Activated naive CD8-positive, alpha-beta T cell treated with anti-CD3 and anti-CD28 coated beads, Interleukin-2, amount 10 ng/mL, durations not matched to agents 7 days and 5 days (primary cell): ENCODE results near the gene MIPOL1. TPM values are rescaled to one million over a fixed set of nuclear protein-coding genes. Genes with fewer than 3 reads are reported as not detected.
"Not testable (repeated sequence)": the region's sequence is repeated elsewhere in the genome, so short reads cannot be mapped to it uniquely, and the experiment has no call there.

Source experiments
- ATAC-seq: fragments of 150-1000 bp; cut with Tn5 transposase; one replicate; pipeline ENCODE4 v1.10.0; 2021; ENCODE audit warnings: low read depth, moderate library complexity
- POLR2A ChIA-PET: fragments of 350-600 bp; sonication (Branson Sonifier 250); formaldehyde crosslinking; loops from one replicate; lab custom pipeline; 2021; ENCODE audit warnings: antibody characterized with exemption; lab: Charles Lee
- DNase-seq: peaks from one replicate; pipeline ENCODE4 v3.0.0; 2021
- H3K27ac Mint-ChIP-seq: one replicate; pipeline ENCODE4 v1.8.0; 2022; ENCODE audit warnings: mild to moderate bottlenecking, mixed read lengths
- H3K27me3 Mint-ChIP-seq: one replicate; pipeline ENCODE4 v1.8.0; 2022; ENCODE audit warnings: mild to moderate bottlenecking, moderate library complexity, mixed read lengths
- H3K36me3 Mint-ChIP-seq: one replicate; pipeline ENCODE4 v1.8.0; 2021; ENCODE audit warnings: mild to moderate bottlenecking, mixed read lengths
- H3K4me1 Mint-ChIP-seq: one replicate; pipeline ENCODE4 v1.8.0; 2021; ENCODE audit warnings: mixed read lengths
- H3K4me3 Mint-ChIP-seq: one replicate; pipeline ENCODE4 v1.8.0; 2022; ENCODE audit warnings: mild to moderate bottlenecking, moderate library complexity, mixed read lengths
- H3K9me3 Mint-ChIP-seq: one replicate; pipeline ENCODE4 v1.8.0; 2021; ENCODE audit warnings: mixed read lengths
- total RNA-seq, 2 experiments: library from RNA; stranded (reverse); gene quantifications; one replicate each; pipeline ENCODE4 v1.2.3, GENCODE V29; 2021

The MIPOL1 gene
- total RNA-seq, 2 experiments from 2014 or later, result not detected

DNA sequence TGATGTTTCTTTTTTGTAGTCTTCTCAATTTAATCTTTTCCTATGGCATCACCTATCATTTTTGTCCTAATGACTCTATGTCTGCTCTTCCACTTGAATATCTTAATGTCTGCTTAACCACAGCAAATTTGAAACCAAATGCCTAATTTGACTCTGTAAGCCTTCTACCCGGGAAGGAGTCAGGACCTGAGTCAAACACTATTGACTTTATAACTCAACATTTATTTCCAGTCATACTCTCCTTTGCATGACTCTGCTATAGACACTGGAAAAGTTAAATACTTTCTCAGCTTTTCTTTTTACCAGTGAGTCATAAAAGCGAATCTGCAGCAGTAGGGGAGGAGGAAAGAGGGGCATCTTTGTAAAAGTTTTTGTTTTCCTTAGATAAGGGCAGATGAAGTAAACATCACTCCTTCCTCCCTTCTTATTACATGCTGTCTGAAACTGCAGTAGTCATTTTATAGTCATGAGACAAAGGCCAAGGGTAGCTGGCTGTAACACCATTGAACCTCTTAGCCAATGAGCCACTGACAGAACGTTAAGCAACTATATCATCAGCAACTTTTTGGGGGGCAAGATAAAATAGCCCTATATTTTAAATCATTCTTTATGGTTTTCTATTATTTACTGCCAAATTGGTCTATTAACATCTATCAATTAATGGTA is 179.3 kb downstream of the MIPOL1 start:
- no peaks in the 10 kb centered on the region for H3K36me3 Mint-ChIP-seq
- H3K9me3 Mint-ChIP-seq, result peaks cover 3% of the 10 kb centered on the region
- no peaks in the 10 kb centered on the region for H3K4me1 Mint-ChIP-seq
- no peak overlapping the region for H3K4me3 Mint-ChIP-seq
- POLR2A ChIA-PET, result no interaction called here
- no peak for ATAC-seq
- H3K27ac Mint-ChIP-seq, result no peak overlapping the region
- DNase-seq, result no peak
- no peaks in the 10 kb centered on the region for H3K27me3 Mint-ChIP-seq

DNA sequence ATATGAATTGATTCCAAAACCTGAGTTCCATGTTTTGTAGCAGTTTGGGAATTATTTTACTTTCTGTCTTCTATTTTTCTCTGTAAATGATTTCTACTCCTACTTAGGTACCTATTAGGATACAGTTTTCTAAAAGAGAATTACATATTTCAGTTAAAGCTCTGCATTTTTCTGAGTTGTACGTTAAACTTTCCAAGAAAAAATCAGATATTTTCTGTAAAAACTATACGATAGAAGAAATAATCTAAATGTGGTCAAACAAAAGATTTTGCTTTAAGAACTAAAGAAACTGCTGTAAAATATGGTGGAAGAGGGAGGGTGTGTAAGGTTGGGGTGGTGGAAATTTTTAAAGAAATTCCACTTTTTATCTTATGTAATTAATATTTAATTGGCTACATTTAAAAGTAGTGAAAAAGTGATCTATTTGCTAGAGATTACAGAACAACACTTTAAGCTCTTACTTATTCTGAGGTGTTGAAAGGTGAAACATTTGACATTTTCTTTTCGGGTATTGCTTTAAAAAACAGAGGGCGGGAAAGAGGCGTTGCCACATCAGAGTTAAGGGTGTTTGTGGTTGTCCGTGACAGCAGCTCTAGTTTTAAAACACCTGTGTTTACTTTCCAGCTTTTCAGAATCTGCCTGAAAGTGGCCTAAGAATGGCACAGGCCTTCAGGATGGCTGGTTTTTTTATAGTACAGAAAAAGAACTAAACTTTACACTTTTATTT is 187.3 kb downstream of the MIPOL1 start:
- H3K27me3 Mint-ChIP-seq, result no peaks in the 10 kb centered on the region
- H3K9me3 Mint-ChIP-seq, result peaks cover 3% of the 10 kb centered on the region
- no peak overlapping the region for H3K4me3 Mint-ChIP-seq
- no peaks in the 10 kb centered on the region for H3K4me1 Mint-ChIP-seq
- POLR2A ChIA-PET, result no interaction called here
- no peaks in the 10 kb centered on the region for H3K36me3 Mint-ChIP-seq
- DNase-seq (no peak), ATAC-seq (no peak)
- H3K27ac Mint-ChIP-seq, result no peak overlapping the region

DNA sequence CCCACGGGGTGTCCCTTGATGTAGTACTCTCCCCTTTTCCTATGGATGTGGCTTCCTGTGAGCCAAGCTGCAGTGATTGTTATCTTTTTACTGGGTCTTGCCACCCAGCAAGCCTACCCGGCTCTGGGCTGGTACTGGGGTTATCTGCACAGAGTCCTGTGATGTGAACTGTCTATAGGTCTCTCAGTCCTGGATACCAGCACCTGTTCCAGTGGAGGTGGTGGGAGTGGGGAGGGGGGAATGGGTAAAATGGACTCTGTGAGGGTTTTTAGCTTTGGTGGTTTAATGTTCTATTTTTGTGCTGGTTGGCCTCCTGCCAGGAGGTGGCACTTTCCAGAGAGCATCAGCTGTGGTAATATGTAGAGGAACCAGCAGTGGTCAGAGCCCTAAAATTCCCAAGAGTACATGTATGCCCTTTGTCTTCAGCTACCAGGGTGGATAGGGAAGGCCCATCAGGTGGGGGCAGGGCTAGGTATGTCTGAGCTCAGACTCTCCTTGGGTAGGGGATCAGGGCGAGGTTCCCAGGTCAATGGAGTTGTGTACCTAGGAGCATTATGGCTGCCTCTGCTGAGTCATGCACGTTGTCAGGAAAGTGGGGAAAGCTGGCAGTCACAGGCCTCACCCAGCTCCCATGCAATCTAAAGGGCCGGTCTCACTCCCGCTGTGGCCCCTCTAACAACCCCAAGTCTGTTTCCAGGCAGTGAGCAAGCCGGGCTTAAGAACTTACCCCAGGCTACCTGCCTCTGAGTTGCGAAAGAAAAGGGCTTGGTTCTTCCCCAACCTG is 199.6 kb downstream of the MIPOL1 start:
- H3K9me3 Mint-ChIP-seq, H3K27me3 Mint-ChIP-seq, POLR2A ChIA-PET: not testable (repeated sequence)

DNA sequence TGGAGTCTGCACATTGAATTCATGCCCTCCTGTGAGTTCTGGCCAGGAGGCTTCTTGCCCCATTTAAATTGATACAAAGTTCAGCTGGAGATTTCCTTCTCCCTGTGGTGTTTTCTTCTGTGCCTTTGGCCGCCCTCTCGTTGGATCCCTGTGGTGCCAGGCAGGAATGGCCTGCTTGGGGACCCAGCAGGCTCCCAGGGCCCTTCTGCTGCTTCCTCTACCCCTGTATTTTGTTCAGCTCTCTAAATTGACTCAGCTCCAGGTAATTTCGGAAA is 200.1 kb downstream of the MIPOL1 start:
- DNase-seq, result no peak
- no peaks in the 10 kb centered on the region for H3K36me3 Mint-ChIP-seq
- no peak overlapping the region for H3K4me3 Mint-ChIP-seq
- no peak overlapping the region for H3K27ac Mint-ChIP-seq
- ATAC-seq, result no peak
- POLR2A ChIA-PET, result no interaction called here
- H3K9me3 Mint-ChIP-seq, result peaks cover 9% of the 10 kb centered on the region
- H3K4me1 Mint-ChIP-seq, result no peaks in the 10 kb centered on the region
- no peaks in the 10 kb centered on the region for H3K27me3 Mint-ChIP-seq

More for the DNA sequence above, 199.6 kb downstream of the MIPOL1 start:
- not testable (repeated sequence) for H3K27ac Mint-ChIP-seq, ATAC-seq, H3K4me3 Mint-ChIP-seq, H3K36me3 Mint-ChIP-seq, H3K4me1 Mint-ChIP-seq, DNase-seq

DNA sequence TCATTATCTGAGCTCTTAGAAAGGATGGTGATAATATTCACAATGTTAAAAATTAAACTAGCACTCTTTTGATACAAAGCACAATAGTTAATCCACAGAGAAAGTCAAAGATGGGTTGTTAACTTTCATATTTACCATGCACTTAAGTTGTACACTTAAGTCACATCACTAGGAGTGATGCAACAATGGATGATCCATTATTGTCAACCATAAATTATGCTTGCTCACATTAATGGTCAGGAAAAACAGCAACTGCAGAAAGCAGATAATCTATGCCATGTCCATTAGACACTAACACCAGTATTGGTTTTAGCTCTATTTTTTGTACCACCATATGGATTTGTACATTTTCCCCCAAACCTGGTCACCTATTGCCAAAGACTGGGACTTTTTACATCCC is 201.8 kb downstream of the MIPOL1 start:
- no peak overlapping the region for H3K27ac Mint-ChIP-seq
- H3K36me3 Mint-ChIP-seq, result no peaks in the 10 kb centered on the region
- POLR2A ChIA-PET, result no interaction called here
- ATAC-seq, result no peak
- H3K9me3 Mint-ChIP-seq, result peaks cover 5% of the 10 kb centered on the region
- DNase-seq, result no peak
- H3K4me1 Mint-ChIP-seq, result no peaks in the 10 kb centered on the region
- H3K4me3 Mint-ChIP-seq, result no peak overlapping the region
- H3K27me3 Mint-ChIP-seq, result no peaks in the 10 kb centered on the region

DNA sequence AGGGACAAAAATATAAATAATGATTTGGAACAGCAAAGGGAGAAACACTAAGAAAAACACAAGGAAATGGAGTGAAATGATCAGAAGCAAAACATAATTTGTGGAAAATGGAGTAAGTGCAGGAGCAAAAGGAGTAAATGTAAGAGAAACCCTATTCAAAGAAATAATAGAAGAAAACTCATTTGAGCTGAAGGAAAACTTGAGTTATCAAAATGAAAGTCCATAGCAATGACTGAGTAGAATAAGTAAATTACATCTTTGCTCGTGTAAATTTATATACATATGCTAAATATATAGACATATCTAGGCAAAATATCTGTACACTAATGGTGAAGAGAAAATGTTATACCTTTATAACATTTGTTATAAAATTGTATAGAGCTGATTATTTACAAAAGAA is 203.4 kb downstream of the MIPOL1 start:
- no peak overlapping the region for H3K27ac Mint-ChIP-seq
- POLR2A ChIA-PET, result no interaction called here

DNA sequence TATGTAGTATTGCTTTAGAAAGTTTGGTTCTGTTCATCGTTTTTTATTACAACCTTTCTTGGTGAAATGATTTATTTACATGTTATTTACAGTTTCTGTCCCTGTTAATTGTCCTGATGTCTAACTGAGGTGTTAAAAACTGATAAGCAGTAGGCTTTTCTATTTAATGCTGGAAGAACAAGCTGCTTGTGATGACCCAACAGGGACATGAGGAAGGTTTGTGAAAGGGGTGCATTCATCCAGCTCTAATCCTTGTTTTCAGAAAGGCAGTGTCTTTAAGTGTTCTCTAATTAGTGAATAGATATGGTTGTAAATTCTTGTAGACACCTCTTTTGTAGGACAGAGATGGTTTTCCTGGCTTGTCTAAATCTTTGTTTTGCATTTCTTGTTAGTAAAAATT is 205.9 kb downstream of the MIPOL1 start:
- DNase-seq, result no peak
- Mint-ChIP-seq H3K27ac (no peak overlapping the region), H3K4me3 (no peak overlapping the region), H3K9me3 (no peaks in the 10 kb centered on the region), H3K4me1 (no peaks in the 10 kb centered on the region), H3K27me3 (no peaks in the 10 kb centered on the region), H3K36me3 (no peaks in the 10 kb centered on the region)
- POLR2A ChIA-PET, result no interaction called here
- no peak for ATAC-seq

More for the DNA sequence above, 203.4 kb downstream of the MIPOL1 start:
- H3K27me3 Mint-ChIP-seq, result no peaks in the 10 kb centered on the region
- no peak overlapping the region for H3K4me3 Mint-ChIP-seq
- ATAC-seq, result no peak
- H3K4me1 Mint-ChIP-seq, result no peaks in the 10 kb centered on the region
- H3K36me3 Mint-ChIP-seq, result no peaks in the 10 kb centered on the region
- peaks cover 5% of the 10 kb centered on the region for H3K9me3 Mint-ChIP-seq
- no peak for DNase-seq

DNA sequence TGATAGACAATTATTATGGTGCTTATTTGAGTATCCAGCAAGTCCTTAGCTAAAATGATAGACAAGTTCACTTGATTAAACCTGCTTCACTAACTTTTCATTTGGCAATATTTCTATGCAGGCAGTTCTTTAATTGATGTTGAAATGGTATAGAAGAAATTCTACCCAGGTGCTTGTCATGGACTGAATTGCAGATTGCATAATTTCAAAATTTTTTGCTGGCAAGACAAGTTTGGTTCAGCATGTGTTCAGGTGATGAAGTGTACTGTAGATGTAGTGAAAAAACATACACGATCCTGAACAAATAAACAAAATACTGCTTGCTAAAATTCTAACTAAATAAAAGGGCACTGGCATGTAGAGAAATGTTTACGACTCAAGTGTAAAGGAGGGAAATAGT is 208.4 kb downstream of the MIPOL1 start:
- no peaks in the 10 kb centered on the region for H3K4me1 Mint-ChIP-seq
- H3K4me3 Mint-ChIP-seq, result no peak overlapping the region
- DNase-seq (no peak), ATAC-seq (no peak)
- no peak overlapping the region for H3K27ac Mint-ChIP-seq
- H3K36me3 Mint-ChIP-seq, result no peaks in the 10 kb centered on the region
- no peaks in the 10 kb centered on the region for H3K9me3 Mint-ChIP-seq
- no peaks in the 10 kb centered on the region for H3K27me3 Mint-ChIP-seq
- POLR2A ChIA-PET, result no interaction called here

DNA sequence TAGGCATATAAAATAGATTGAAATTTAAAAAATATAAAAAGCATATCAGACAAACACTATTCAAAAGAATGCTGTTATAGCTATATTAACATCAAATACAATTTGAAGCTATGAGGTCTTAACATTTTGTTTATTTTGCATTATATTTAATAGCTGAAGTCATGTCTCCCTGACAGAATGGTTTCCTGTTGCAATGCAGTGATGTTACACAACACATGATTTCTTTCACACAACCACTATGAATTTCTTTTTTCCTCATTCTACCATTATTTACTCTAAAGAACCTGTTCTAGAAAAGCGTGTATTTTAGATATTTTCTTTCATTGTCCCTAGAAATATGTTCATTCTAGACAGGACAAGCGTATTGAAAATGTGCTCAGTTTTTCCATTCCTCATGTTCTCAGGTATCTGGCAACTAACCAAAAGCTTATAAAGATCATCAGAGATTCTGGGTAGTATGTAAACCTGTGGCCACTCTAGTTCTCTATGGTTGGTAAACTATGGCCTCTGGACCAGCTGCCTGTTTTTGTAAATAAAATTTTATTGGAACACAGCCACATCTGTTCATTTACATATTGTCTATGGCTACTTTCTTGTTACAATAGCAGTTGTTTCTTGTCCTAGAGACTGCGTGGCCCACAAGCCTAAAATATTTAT is 213.5 kb downstream of the MIPOL1 start:
- POLR2A ChIA-PET, result no interaction called here
- no peak for ATAC-seq
- Mint-ChIP-seq H3K27ac (no peak overlapping the region), H3K4me3 (no peak overlapping the region), H3K36me3 (no peaks in the 10 kb centered on the region), H3K27me3 (no peaks in the 10 kb centered on the region), H3K9me3 (no peaks in the 10 kb centered on the region), H3K4me1 (no peaks in the 10 kb centered on the region)
- DNase-seq, result no peak

DNA sequence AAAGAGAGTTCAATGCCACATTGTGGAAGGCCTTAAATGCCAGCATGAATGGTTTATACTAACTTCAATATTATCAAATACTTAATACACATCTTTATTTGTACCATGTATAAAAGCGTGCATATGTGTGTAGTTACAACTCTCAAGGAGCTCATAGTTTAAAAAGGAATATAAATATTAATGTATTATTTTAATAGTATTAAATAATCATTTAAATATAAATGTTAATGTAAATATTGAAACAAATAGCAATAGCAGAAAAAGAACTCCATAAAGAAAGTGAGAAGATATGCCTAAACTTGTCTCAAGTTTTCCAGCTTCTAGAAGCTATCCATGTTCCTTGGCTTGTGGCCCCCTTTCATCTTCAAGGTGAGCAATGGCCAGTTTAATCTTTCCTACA is 215.3 kb downstream of the MIPOL1 start:
- ATAC-seq (no peak), DNase-seq (no peak)
- H3K36me3 Mint-ChIP-seq, result no peaks in the 10 kb centered on the region
- H3K4me1 Mint-ChIP-seq, result no peaks in the 10 kb centered on the region
- no peak overlapping the region for H3K27ac Mint-ChIP-seq
- H3K9me3 Mint-ChIP-seq, result no peaks in the 10 kb centered on the region
- H3K4me3 Mint-ChIP-seq, result no peak overlapping the region
- POLR2A ChIA-PET, result no interaction called here
- H3K27me3 Mint-ChIP-seq, result no peaks in the 10 kb centered on the region

DNA sequence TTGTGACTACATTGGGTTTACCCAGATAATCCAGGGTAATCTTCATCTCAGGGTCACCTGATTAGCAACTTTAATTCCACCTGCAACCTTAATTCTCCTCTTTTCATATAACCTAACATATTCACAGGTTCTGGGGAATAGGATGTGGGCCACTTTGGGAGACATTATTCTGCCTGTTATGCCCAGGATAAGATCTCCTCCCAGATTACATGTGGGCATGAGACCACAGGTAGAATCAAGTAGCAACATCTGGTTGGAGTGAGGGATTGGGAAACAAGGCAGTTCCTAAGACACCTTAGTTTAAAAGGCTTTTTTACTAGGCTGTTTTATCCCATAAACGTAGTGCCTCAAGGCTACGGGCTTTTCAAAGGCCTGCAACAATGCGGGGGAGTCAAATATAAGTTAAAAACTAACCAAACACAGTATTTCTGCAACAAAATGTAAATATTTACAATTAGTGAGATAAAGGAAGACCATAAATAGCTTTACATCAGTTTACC is 215.8 kb downstream of the MIPOL1 start:
- ATAC-seq (no peak), DNase-seq (no peak)
- Mint-ChIP-seq H3K36me3 (no peaks in the 10 kb centered on the region), H3K27me3 (no peaks in the 10 kb centered on the region), H3K4me3 (no peak overlapping the region), H3K9me3 (no peaks in the 10 kb centered on the region), H3K4me1 (no peaks in the 10 kb centered on the region), H3K27ac (no peak overlapping the region)
- POLR2A ChIA-PET, result no interaction called here

DNA sequence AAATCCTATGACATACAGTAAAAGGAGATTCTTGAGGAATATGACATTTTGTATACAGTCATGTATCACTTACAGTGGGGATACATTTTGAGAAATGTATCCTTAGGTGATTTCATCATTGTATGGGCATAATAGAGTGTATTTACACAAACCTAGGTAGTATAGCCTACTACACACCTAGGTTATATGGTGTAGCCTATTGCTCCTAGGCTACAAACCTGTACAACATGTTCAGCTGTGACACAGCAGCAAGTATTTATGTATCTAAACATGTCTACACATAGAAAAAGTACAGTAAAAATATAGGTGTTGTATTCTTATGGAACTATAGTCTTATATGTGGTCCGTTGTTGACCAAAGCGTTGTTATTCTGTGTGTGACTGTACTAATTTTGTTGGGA is 218.5 kb downstream of the MIPOL1 start:
- Mint-ChIP-seq H3K27ac (no peak overlapping the region), H3K27me3 (no peaks in the 10 kb centered on the region), H3K4me1 (no peaks in the 10 kb centered on the region), H3K9me3 (peaks cover 3% of the 10 kb centered on the region), H3K4me3 (no peak overlapping the region), H3K36me3 (no peaks in the 10 kb centered on the region)
- ATAC-seq (no peak), DNase-seq (no peak)
- POLR2A ChIA-PET, result no interaction called here

DNA sequence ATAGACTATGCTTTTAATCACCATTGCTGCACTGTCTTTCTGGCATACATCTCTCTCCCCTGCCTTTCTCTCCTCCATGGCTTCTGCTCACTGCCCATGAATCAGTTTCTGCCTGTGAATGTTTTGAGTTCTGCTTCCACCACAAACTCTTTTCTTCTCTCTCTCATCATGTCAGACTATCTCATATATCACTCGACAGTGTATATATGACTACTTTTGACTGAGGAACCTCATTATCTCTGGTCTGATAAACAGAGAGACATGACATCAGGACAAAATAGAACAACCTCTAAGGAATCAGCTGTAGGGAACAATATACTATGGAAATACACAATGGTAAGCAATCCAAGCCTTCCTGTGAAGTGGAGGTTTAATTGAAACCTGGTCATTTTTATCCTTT is 219.4 kb downstream of the MIPOL1 start:
- Mint-ChIP-seq H3K27ac (no peak overlapping the region), H3K9me3 (peaks cover 3% of the 10 kb centered on the region), H3K4me3 (no peak overlapping the region), H3K27me3 (no peaks in the 10 kb centered on the region), H3K36me3 (no peaks in the 10 kb centered on the region), H3K4me1 (no peaks in the 10 kb centered on the region)
- DNase-seq, result no peak
- POLR2A ChIA-PET, result no interaction called here
- no peak for ATAC-seq
